ENCODE measurements around the gene RASSF5.

RASSF5 gene

DNA sequence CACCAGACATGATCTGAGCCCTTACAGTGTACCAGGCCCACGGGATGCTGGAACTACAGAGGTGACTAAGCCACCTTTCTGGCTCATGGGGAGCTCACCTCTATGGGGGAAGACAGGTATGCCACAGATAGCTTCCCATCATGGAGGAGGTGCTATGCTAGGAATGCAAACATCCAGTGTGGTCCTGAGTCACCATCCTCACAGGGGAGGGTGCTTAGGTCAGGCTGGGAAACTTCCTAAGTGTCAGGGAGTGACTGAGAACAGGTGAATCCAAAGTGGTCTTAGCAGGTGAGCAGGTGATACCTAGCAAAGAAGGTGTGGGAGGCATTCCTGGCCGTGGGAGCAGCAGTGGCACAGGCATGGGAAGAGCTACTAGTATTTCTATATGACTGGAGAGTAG, 8.6 kb upstream of the RASSF5 start:
- no peak for DNase-seq

DNA sequence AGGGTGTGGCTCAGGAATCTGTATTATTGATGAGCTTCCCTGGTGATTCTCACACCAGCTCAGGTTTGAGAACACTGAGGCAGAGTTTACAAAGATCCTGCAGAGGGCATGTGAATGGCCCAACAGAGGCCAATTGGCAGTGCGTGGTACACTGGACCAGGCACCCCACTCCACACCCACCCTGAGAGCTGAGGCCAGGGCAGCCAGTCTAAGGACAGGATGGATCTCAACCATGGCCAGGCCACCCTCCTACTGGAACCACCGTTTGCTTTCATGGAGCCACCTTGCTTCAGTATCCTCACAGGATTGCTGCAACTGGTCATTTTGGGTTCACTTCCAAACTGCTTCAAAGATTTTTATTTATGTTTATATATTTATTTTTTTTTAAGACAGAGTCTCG, 7.3 kb upstream of the RASSF5 start:
- no peak for DNase-seq

DNA sequence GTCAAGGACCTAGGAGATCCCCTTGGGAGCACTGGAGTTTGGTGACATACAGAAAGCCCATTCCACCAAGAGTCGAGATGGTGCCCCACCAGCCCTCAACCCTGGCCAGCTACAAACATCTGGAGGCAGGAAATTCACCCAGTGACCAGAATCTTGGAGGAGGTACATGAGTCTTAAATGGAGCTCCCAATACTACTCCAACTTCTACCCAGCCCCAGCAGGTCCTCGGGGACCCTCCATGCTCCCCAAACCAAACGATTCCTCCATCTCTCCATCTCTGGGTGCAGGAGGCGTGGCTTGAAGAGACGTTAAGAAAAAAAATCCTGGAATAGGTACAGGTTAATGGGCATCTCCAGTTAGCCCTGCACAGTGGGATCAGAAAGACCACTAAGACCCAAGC, 5.5 kb upstream of the RASSF5 start:
- DNase-seq = no peak

DNA sequence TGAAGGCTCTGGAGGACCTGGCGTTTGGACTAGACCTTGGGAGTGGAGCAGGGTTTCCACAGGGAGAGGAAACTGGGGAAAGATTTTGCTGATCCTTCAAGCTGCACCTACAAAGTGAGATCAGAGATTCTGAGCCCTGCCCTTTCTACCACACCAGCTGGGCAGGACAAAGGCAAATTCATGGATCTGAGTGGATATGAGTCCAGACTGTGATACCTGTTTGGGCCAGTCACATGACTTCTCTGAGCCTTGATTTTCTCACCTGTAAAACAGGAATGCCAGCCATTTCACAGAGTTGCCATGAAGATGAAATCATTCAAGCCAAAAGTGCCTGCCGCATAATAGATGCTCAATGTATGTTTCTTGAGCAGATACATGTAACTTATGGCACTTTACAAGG, 4.9 kb upstream of the RASSF5 start:
- no peak for DNase-seq

DNA sequence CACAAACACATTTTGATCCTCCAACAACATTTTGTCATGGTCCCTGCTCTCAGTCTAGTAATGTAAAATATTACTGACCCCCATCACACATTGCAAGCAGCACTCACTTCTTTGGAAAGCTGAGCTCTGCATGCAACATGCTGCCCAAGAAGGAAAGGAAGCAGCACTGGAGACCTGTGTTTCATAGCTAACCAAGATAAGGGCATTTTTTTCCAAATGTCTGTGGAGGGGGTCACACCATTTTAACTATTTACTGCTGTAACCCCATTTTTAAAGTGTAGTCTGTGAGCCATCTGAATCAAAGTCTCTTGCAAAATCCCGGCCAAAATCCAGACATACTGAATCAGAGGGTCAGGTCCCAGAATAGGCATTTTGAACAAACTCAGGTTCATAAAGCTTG, 4.5 kb upstream of the RASSF5 start:
- no peak for DNase-seq

DNA sequence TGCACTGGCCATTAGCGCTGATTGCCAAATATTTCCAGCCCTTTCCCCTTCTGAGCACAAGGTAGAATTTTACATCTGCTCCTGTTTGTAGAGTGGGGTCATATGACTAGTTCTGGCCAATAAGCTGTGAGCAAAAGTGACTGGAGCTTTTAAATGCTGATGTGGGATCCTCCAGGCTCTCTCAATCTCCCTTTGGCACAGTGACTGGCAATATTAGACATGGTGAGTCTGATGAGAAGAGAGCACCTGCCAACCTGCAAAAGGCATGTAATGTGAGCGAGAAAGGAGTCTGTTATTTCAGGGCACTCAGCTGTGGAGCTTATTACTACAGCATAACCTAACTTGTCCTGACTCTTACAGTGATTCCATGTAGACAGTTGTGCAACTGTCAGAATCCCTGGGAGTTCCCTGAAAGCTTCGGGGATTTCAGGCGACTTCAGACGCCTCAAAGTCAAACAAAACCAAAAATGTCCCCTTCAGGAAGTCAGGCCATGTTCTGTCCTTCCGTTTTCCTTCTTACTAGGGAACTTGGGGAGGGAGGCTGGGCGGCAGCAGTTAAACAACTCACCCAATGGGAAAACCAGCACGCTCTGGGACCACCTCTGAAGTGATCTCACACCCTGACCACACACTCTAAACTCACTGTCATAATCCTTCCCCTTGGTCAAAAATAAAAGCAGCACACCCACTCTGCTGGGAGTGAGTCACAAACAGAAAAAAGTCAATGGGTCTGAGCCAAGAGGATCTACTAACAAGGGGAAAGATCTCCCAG, 3.6 kb upstream of the RASSF5 start:
- DNase-seq = no peak

DNA sequence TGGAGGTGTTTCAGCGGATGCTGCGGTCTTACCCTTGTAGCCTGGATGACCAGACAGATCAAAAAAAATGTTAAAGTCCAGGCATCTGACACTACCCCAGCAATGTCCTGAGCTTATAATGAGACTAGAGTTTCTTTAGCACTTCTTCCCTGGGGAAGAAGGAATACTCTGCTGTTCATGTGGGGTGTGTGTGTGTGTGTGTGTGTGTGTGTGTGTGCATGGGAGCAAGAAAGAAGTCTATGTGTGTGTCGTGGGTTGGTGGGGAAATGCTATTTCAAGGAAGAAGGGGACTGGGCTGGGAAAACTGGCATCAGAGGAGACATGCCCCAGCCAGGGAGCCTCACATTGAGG, 3.0 kb upstream of the RASSF5 start:
- DNase-seq = no peak

DNA sequence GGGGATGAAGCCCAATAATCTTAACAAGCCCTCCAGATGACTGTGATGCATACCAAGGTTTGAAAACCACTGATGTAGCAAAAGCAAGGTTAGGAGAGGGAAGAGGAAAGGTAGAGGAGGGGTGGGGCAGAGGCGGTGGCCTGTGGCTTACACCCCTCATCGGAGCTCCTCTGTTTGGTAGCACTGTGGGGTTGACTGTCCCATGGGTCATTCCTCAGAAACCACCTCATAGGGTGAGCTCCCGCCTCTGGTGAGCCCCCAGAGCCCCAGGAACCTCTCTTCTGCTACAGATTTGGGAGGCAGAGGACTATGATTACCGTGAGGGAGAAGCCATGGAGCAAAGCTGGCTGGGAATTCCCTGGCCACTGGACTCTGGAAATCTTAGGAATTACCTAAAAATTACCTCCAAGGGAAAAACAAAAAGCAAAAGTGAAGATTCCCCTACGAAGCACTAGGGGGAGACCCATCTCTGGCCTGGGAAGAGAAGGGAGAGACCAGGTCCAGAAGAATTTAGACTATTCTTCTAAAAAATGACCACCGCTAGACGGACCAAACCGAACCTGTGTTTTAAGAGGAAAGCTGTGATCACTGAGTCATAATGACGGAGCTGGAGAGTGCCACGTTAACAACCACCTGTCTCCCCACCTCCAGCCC, 1.5 kb upstream of the RASSF5 start:
- no peak for DNase-seq

DNA sequence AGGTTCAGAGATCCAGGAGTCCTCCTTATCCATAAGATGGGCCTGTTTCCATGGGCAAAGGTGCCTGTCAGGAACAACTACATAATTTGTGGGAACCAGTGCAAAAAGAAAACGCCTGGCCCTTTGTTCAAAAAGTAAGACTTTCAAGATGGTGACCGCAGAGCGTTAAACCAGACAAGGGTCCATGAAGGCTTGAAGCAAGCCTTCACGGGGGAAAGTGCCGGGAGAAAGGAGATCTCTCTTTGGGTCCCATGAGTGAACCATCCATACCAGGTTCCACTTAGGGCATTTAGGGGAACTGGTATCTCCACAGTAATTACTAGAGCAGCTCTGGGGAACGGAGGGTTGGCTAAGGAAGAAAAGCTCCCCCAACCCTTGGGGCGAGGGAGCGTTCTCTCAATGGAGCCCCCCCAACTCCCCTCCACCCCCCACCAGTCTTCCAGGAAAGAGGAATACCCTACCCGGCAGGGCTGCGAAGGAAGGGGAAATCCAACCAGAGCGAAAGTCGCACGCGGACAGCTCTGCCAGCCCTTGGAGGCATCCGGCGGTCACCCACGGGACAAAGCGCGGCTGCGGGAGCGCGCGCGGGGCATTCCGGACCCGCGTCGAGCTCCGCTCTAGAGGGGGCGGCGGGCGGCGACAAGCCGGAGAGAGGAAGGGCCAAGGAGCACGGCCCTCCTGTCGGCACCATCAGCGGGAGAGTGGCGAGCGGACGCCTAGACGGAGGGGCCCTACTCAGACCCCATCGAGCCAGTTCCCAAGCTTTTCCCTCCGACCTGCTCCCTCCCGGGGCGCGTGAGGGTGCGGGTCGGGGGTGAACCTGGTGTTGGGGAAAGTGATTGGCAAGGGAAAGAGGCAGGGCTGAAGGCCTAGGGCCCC, 687 bp upstream of the RASSF5 start:
- DNase-seq = no peak

DNA sequence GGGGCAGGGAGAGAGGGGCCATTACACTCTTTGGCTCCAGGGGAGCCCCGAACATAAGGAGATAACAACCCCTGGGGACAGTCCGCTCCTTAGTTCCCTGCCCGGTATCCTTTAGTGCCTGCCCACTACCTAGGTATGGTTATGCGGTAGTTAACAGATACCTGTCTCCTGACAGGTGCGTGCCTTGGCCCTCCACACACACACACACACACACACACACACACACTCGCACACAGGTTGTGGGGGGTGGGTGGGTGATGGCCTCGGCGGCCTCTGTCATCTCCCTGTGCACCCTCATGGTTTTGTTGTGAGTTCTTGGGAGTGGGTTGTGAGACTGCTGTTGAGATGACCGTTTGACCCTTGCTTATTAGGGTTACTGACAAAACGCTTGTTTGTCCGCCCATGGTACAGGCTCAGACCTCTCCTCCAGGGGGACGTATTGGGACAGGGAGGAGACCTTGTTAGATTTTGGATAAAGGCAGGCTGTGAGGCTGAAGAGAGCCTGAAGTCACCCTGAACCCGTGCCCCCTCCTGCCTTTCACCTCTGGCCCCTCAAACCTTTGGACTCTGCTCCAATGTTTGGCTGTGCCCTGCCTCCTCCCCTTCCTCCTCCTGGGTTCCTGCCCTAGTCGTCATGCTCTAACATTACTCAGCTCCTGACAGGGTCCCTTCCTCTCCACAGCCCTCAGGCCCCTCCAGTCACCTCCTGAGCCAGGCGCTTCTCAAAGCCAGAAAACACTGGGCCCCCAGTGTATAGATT, 979 bp downstream of the RASSF5 start:
- no peak for DNase-seq

DNA sequence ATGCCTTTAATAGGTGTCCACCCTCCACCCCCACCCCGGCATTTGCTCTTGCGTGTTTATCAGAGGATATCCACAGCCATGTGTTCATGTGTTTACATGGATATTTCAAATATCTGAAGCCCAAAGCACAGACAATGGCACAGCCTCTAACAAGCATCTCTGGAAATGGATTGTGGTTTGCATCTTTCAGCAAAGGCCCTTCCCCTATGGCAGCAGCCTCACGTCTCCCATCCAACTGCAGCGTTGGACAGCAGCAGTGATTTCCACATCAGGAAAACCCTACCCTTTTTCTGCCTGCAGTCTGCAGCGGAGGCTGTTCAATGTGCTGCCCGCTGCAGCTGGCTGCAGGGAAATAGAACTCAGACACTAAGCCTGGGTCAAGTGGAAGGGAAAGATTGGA, 1.6 kb downstream of the RASSF5 start:
- DNase-seq = no peak

DNA sequence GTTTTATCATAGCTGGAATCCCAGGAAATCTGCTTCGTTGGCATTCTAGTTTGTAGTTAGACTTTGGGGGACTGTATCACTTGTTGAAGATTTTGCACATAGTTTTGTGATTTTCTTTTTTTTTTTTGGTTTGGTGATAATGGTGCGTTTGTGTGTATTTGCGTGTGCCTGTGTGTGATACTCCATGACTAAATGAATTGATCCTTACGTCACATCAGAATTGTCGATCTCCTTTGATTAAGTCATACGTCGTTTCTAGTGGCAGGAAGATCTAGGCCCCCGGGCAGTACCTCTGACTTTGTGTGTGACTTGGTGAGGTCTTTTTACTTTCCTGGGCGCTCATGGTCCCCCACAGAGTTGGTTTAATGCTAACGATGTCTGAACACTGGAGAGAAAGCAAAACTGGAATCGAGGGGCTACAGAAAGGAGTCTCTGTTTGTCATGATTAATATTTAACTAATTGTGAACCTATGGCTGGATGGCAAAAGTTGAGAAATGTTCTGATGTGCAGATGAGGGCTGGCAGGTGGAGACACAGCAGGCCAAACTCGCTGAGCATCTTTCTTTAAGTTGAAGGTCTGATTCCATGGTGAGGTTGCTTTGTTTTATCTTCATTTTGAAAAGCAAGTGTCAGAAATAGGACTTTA, 2.4 kb downstream of the RASSF5 start:
- DNase-seq = no peak

DNA sequence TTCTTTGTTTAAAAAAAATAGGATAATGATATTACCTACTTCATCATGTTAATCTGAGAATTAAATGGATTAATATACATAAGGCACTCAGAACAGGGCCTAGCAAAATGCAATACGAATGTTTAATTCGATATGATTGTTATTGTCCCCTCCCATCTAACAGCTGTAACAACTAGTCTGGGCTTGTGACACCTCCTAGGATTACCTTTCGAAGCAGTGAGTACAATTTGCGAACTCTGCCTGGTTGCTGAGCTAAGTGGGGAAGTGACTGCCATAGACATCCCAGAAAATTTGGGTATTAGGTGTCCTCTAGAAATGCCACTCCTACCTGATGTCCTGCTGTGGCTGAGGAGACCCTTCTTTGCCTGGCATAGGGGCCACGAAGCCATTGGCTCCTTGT, 3.0 kb downstream of the RASSF5 start:
- DNase-seq = no peak

DNA sequence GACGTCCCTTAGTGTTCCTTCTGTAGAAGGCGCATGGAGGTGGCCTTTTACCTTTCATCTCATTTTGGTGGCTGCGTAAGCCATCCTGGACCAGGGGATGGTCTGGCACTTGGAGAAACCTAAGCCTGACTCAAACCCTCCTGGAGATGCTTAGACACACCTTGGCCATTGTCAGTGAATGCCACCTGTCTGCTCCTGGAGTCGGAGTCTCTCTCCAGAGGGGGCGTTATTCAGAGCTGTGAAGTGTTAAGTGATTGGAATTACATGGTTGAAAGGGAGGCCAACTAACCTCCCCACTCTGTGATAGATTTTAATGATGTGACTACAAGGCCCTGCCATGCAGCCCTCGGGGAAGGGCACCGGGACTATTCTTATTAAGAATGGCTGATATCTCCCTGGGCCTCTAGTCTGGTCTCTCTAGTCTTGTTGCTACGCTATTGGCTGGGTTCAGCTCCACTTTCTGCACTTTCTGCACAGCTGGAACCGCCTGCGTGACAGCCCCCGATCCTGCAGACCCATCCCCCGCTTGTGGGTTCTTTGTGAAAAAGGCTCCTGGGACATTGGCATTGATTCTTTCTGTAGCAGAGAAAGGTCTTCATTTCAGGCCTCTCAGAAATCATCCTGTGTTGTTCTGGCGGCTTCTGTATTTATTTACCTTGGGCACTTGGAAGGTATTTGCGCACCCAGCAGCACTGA, 4.2 kb downstream of the RASSF5 start:
- DNase-seq = no peak

DNA sequence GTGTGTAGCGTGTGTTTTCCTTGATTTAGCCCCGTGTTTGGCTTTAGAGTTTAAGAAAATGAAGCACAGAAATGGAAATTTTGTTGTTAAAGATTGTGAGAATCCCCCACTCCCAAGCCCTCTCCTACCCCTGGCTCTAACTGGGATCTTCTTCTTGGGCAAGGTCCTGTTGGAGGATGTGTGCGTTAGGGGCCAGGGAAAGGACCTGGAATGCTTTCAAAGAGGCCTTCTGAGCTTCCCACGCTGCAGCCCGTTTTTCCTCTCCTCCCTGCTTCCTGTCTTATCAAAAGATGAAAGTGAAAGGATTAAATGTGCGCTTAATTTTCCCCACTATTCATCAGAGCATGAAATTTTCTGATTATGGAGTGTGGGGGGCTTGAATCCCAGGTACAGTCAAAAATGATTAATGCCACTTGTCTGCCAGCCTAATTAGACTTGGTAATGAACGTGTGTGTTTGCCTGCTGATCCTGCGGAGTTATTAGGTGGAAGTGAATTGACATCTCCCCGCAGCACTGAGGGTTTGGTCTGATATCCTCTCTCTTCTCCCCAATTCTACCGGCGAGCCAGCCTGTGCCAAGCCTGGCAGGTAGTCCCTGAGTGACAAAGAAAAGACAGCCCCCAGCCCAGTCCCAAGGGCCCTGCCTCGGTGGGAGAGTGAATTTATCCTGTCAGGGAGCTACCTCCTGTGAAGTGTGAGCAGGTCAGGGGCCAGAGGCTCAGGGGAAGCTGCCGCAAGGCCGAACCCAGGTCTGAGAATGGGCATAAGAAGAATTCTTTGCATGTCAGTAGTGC, 4.9 kb downstream of the RASSF5 start:
- no peak for DNase-seq

DNA sequence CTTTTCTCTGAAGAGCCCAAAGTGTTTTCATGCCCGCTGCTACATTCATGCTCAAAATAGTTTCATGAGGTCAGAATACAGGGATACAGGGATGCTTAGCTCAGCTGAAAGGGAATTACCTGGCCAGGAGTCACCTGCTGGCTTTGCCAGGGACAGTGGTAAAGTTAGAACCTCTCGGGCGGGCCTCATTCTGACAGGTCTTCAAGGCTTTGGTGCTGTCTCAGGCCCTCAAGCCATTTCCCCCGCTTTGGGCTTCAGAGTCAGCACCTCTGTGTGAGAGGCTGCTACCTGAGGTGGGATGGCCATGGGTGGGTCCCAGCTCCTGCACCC, 5.5 kb downstream of the RASSF5 start:
- no peak for DNase-seq

DNA sequence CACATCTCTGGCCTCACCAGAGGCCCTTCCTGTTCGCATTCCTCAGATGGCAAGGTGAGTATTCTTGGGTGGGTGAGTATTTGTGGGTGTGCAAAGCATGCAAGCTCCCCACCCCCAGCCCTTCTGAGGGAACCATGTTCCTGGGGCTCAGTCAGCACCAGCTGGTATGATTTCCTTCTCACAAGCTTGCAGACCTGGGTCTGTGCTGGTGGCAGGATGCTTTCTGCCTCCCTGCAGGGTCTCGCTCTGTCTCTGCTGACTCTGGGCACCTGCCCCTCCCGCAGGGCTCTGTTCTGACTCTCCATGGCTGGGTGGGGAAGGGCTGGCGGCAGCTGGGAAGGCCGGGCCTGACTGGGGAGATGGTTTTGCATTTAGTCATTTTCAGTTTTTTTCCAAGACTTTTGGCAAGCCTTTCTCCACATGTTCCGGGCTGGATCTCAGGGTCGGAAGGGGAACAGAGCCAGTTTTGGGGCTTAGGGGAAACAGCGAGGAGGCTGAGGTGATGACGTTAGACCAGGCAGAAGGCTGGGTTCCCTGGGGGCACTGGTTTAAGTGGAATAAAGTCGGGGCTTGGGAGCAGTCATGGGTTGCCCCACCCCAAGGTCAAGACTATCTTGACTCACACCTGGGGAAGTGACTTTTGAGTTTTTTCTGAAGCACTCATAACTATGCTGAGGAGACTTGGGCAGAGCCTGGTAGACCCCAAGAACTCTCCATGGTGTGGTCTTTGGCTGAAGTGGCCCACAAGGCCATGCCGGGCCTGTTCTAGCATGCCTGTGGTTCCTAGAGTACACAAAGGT, 6.2 kb downstream of the RASSF5 start:
- DNase-seq = no peak

DNA sequence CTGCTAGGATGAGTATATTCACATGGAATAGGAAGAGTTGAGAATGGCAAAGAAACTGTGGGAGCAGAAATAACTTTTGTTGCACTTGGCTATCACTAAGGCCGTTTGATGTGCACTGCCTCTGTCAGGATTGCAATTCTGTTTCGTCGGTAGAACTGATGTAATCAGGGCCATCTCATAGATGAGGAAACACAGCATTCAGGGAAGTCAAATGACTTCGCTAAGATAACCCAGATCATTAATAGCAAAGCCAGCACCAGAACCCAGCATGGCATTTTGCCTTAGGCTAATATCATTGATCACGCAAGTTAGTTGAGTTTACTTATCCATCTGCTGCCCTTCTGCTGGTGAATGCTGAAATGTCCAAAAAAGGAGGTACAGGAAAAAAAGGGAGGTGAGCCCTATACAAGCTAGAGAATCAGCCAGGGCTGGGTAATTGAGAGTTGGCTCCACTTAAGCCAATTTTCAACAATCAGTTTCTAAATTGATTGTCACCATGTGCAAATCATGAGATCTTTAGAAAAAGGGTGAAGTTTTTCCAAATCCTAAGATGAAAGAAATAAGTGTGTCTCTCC, 7.6 kb downstream of the RASSF5 start:
- DNase-seq = no peak

DNA sequence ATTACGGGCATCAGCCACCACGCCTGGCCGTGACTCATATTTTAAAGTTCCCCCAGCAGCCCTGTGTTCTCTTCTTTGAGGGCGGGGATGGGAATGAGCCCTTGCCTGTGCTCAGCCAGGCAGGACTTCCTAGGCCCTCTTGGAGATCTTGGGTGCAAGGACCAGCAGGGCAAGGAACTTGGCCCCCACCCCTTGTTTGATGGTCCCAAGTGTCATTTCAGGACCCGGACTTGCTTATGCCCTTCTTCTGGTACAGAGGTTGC, 9.3 kb downstream of the RASSF5 start:
- no peak for DNase-seq

DNA sequence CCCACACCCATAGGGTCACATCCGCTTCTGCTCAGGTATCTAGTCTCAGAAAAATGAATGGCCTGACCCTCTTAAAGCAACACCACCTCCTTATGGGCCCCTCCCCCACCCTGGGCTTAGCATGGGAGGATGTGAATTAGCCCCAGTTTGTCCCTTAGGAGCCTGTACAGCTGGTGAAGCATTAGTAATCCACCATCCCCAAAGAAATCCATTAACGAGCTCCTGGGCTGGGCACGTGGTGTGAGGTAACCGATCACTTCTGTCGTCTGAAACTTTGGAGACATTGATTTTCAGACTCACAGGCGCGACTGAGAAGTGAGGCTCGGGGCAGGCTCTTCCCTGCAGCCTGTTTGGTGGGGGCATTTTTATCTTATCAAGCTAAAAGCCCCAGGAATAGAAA, 10.5 kb downstream of the RASSF5 start:
- DNase-seq = no peak
